GM23248 (cell line): Measurements from ENCODE around the gene AHI1.

Experiments used
- EZH2 ChIP-seq: fragments of 200-600 bp; sonication (generic); IDR thresholded peaks from 2 replicates; pipeline ENCODE4 v1.6.1; 2018; ENCODE audit warnings: antibody characterized with exemption, mild to moderate bottlenecking; ENCODE audit not compliant: insufficient read depth, poor library complexity, severe bottlenecking
- EZH2phosphoT487 ChIP-seq: fragments of 200-600 bp; sonication (generic); IDR thresholded peaks from 2 replicates; pipeline ENCODE4 v1.6.1; 2018; ENCODE audit warnings: antibody characterized with exemption, moderate library complexity, mild to moderate bottlenecking, low read depth; ENCODE audit not compliant: insufficient read depth

DNA sequence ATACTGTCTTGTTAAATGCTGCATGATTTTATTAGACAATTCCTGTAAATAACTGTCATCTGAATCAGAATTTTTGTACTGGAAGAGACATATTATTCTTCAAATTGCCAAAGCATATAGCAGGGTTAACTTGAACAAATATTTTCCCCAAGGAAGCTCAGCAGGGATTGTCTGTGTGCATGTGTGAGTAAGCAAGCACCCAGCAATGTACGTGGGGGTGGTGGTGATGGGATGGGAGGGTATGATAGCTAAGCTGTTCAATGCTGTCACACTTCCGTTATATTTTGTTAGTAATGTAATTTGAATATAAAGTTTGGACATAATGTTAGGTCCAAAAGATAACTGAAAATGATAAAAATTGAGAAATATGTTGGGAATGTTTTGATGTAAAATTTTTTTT is 198.3 kb downstream of the AHI1 start:
- TF ChIP-seq EZH2 (no peak), EZH2phosphoT487 (no peak)
